ENCODE results near the gene USP15.
A peak's percentile ranks its signal among the peaks of the same experiment; 100 is the strongest.

USP15 gene

GRCh38 chr12:62279961-62280360, 19.8 kb downstream of the USP15 start:
- Histone ChIP-seq H3K4me3 (ENCODE audit: low read depth in 1 of 2, low read length in 1 of 2) (no peak overlapping the region), H3K9me3 (no peaks in the 10 kb centered on the region), H3K36me3 (peaks cover 8% of the 10 kb centered on the region), H3K4me1 (ENCODE audit: control insufficient read depth in 1 of 2, insufficient read depth in 1 of 2, low read depth in 1 of 2, low read length in 1 of 2) (peaks cover 1 to 64% of the 10 kb centered on the region in 2 experiments), H3K27ac (peak overlapping the region; percentile 39), H3K27me3 (no peaks in the 10 kb centered on the region)
- TF ChIP-seq CTCF (IDR thresholded peaks at IDR 0.05): no peak

GRCh38 chr12:62282057-62282774, 22.0 kb downstream of the USP15 start:
- Histone ChIP-seq H3K4me1 (ENCODE audit: control insufficient read depth in 1 of 2, insufficient read depth in 1 of 2, low read depth in 1 of 2, low read length in 1 of 2) (peaks cover 0 to 49% of the 10 kb centered on the region in 2 experiments), H3K4me3 (ENCODE audit: low read depth in 1 of 2, low read length in 1 of 2) (no peak overlapping the region), H3K27ac (peak overlapping the region; percentile 37), H3K9me3 (no peaks in the 10 kb centered on the region), H3K27me3 (no peaks in the 10 kb centered on the region), H3K36me3 (peaks cover 12% of the 10 kb centered on the region)
- TF ChIP-seq CTCF (IDR thresholded peaks at IDR 0.05): no peak

- peaks cover 4 to 45% of the 10 kb centered on the region in 2 experiments for H3K4me1 ChIP-seq (ENCODE audit: control insufficient read depth in 1 of 2, insufficient read depth in 1 of 2, low read depth in 1 of 2, low read length in 1 of 2)
- peak overlapping the region; percentile 19 for H3K27ac ChIP-seq
- TF ChIP-seq CTCF (IDR thresholded peaks at IDR 0.05): no peak
- no peaks in the 10 kb centered on the region for H3K9me3 ChIP-seq
- H3K27me3 ChIP-seq: no peaks in the 10 kb centered on the region
- no peak overlapping the region for H3K4me3 ChIP-seq (ENCODE audit: low read depth in 1 of 2, low read length in 1 of 2)
- H3K36me3 ChIP-seq: peaks cover 7% of the 10 kb centered on the region
Observed at GRCh38 chr12:62284749-62285148, 24.5 kb downstream of the USP15 start.

GRCh38 chr12:62285284-62285683, 25.1 kb downstream of the USP15 start:
- Histone ChIP-seq H3K9me3 (no peaks in the 10 kb centered on the region), H3K27ac (no peak overlapping the region), H3K4me3 (ENCODE audit: low read depth in 1 of 2, low read length in 1 of 2) (no peak overlapping the region), H3K36me3 (peaks cover 7% of the 10 kb centered on the region), H3K27me3 (no peaks in the 10 kb centered on the region), H3K4me1 (ENCODE audit: control insufficient read depth in 1 of 2, insufficient read depth in 1 of 2, low read depth in 1 of 2, low read length in 1 of 2) (peaks cover 4 to 40% of the 10 kb centered on the region in 2 experiments)
- no peak for TF ChIP-seq CTCF (IDR thresholded peaks at IDR 0.05)

DNA sequence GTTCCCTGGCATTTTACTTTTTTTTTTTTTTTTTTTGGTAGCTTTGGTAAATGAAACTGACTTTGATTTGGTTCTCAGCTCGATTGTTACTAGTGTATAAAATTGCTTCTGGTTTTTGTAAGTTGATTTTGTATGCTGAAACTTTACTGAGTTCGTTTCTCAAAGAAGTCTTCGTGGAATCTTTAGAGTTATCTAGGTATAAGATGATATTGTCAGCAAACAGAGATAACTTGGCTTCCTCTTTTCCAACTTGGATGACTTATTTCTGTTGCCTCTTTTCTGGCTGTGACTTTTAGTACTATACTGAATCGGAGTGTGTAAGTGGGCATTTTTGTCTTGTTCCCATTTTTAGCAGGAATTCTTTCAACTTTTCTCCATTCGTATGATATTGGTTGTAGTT, 28.1 kb downstream of the USP15 start:
- peaks cover 4% of the 10 kb centered on the region for H3K36me3 ChIP-seq
- no peak for TF ChIP-seq CTCF (IDR thresholded peaks at IDR 0.05)
- H3K9me3 ChIP-seq: no peaks in the 10 kb centered on the region
- H3K4me3 ChIP-seq (ENCODE audit: low read depth in 1 of 2, low read length in 1 of 2): no peak overlapping the region
- H3K27me3 ChIP-seq: no peaks in the 10 kb centered on the region
- H3K4me1 ChIP-seq (ENCODE audit: control insufficient read depth in 1 of 2, insufficient read depth in 1 of 2, low read depth in 1 of 2, low read length in 1 of 2): peaks cover 14 to 40% of the 10 kb centered on the region in 2 experiments
- H3K27ac ChIP-seq: no peak overlapping the region
